Thoracic aorta (tissue), 2 donors: ENCODE measurements around the gene KCNIP1. TPM values are rescaled to one million over a fixed set of nuclear protein-coding genes. Genes with fewer than 3 reads are reported as not detected.

Source experiments
- ATAC-seq: fragments of 150-250 bp; one replicate; pipeline ENCODE4 v1.8.0; 2017; ENCODE audit warnings: low read depth; ENCODE audit not compliant: insufficient number of reproducible peaks, low FRiP score
- DNase-seq: peaks from one replicate; pipeline ENCODE4 v3.0.0-alpha.2; 2020; ENCODE audit warnings: low spot score
- H3K27ac ChIP-seq, 2 donors: fragments of 200-600 bp; sonication (generic); 1 replicate in 1 of 2; 2 replicates in 1 of 2; pipeline ENCODE4 v1.5.1; 2016; ENCODE audit warnings: mild to moderate bottlenecking in 2 of 2, moderate library complexity in 2 of 2
- H3K27me3 ChIP-seq: fragments of 200-600 bp; sonication (generic); replicated peaks from 2 replicates; pipeline ENCODE4 v1.6.0; 2016; ENCODE audit warnings: mild to moderate bottlenecking; ENCODE audit not compliant: insufficient read depth
- H3K36me3 ChIP-seq: fragments of 200-600 bp; sonication (generic); one replicate; pipeline ENCODE4 v1.5.1; 2016
- H3K4me1 ChIP-seq, 2 donors: fragments of 200-600 bp; sonication (generic); 1 replicate in 1 of 2; 2 replicates in 1 of 2; pipeline versions ENCODE4 v1.5.1 to v1.6.0; 2016; ENCODE audit warnings: low read depth in 2 of 2, mild to moderate bottlenecking in 1 of 2; ENCODE audit not compliant: control insufficient read depth in 1 of 2
- H3K4me3 ChIP-seq: fragments of 200-600 bp; sonication (generic); 2 replicates; pipeline ENCODE4 v1.5.1; 2016; ENCODE audit warnings: mild to moderate bottlenecking
- H3K9me3 ChIP-seq: fragments of 200-600 bp; sonication (generic); 2 replicates; pipeline ENCODE4 v1.5.1; 2016
- CTCF ChIP-seq: fragments of 200-600 bp; sonication (generic); IDR thresholded peaks from one replicate; pipeline ENCODE4 v1.5.1; 2019; ENCODE audit warnings: antibody characterized with exemption
- total RNA-seq, 2 donors: library from RNA; depleted of rRNA; stranded (reverse); fragments of >200 nt; gene quantifications; one replicate each; pipeline versions ENCODE4 v1.1.0 to v1.2.3, GENCODE V29; 2016

The KCNIP1 gene
- total RNA-seq, 2 donors from 2014 or later: not detected

- H3K4me3 ChIP-seq: no peak overlapping the region
- ATAC-seq (no peak), DNase-seq (no peak)
- no peak overlapping the region for H3K27ac ChIP-seq
- no peaks in the 10 kb centered on the region for H3K27me3 ChIP-seq
- no peaks in the 10 kb centered on the region for H3K36me3 ChIP-seq
- H3K4me1 ChIP-seq: no peaks in the 10 kb centered on the region
- H3K9me3 ChIP-seq: no peaks in the 10 kb centered on the region
- TF ChIP-seq CTCF: no peak
Measured at GRCh38 chr5:170640731-170641588, 137.1 kb downstream of the KCNIP1 start.

- DNase-seq (no peak), ATAC-seq (no peak)
- no peaks in the 10 kb centered on the region for H3K36me3 ChIP-seq
- H3K4me3 ChIP-seq: no peak overlapping the region
- no peaks in the 10 kb centered on the region for H3K9me3 ChIP-seq
- H3K27ac ChIP-seq: no peak overlapping the region
- no peaks in the 10 kb centered on the region for H3K27me3 ChIP-seq
- no peaks in the 10 kb centered on the region for H3K4me1 ChIP-seq
- no peak for TF ChIP-seq CTCF
Measured at GRCh38 chr5:170641589-170642031, 137.8 kb downstream of the KCNIP1 start.

DNA sequence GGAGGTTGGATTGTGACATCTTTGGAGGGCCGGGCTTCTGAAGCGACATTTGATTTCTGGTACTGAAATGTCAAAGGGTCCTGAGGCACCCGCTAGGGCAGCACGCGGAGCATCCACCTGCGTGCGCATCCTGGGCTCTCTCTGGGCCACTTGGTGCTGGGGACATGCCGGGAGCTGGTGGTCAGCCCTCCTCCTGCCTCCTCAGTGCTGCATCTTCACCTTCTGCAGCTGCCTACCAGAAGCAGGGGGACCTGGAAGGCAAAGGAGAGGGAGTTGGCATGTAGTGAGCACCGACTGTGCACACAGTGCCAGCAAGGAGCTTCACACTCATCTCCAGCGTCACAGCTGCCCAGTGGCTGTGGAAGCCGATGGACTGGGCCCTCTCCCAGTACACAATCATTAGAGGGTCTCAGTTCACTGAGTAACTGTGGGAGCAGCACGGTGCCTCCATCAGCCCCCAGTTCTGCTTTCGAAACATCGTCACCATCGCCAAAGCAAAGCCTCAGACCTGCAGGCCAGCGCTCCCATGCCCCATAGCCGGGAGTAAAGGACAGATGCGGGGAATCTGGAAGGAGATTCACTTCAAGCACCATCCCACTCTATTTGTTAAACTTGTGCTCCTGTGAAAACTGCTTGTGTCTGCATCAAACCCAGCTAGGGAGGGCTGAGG, 138.4 kb downstream of the KCNIP1 start:
- no peak overlapping the region for H3K4me3 ChIP-seq
- no peak overlapping the region for H3K27ac ChIP-seq
- H3K4me1 ChIP-seq: no peaks in the 10 kb centered on the region
- H3K9me3 ChIP-seq: no peaks in the 10 kb centered on the region
- no peaks in the 10 kb centered on the region for H3K27me3 ChIP-seq
- TF ChIP-seq CTCF: no peak
- DNase-seq (no peak), ATAC-seq (no peak)
- no peaks in the 10 kb centered on the region for H3K36me3 ChIP-seq

- Histone ChIP-seq H3K9me3 (no peaks in the 10 kb centered on the region), H3K27me3 (no peaks in the 10 kb centered on the region), H3K27ac (no peak overlapping the region), H3K4me3 (no peak overlapping the region), H3K36me3 (no peaks in the 10 kb centered on the region), H3K4me1 (no peaks in the 10 kb centered on the region)
- no peak for DNase-seq
- no peak for ATAC-seq
- TF ChIP-seq CTCF: no peak
Measured at GRCh38 chr5:170642776-170643436, 139.1 kb downstream of the KCNIP1 start.

DNA sequence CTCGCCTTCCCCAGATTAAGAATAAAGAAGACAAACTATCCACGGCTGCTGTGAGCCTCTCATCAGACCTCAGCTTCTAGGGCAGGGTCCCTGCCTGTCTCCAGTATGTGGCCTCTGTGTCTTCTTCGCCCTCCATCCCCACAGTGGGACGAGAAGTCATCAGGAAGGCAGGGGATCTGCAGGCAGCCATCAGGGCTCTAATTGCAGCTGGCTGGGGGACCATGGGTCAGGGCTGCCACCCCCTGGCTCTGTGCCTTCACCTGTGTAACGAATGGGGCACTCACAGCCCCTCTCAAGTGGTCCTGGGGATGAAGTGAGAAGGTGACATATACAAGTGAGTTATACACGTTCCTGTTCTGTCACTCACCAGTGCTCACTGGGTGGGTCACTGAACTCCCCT, 139.8 kb downstream of the KCNIP1 start:
- Histone ChIP-seq H3K4me1 (no peaks in the 10 kb centered on the region), H3K27me3 (no peaks in the 10 kb centered on the region), H3K4me3 (no peak overlapping the region), H3K27ac (no peak overlapping the region), H3K36me3 (no peaks in the 10 kb centered on the region), H3K9me3 (no peaks in the 10 kb centered on the region)
- no peak for DNase-seq
- no peak for ATAC-seq
- no peak for TF ChIP-seq CTCF
